RWPE1 (cell line): ENCODE data around the gene AMACR.

ENCODE experiments used
- CTCF ChIA-PET: fragments of 350-600 bp; sonication (Branson Sonifier 250); formaldehyde crosslinking; extraction: SDS; loops from one replicate; lab custom pipeline; 2021; lab: Yijun Ruan, JAX
- POLR2A ChIA-PET: fragments of 400-600 bp; formaldehyde crosslinking; extraction: SDS; loops from one replicate; lab custom pipeline; 2020; ENCODE audit warnings: antibody characterized with exemption; ENCODE audit not compliant: low non-redundant PET; lab: Yijun Ruan, JAX
- DNase-seq: peaks from one replicate; pipeline ENCODE4 v3.0.0; 2012; ENCODE audit warnings: low spot score
- H3K27ac ChIP-seq: fragments of 450-650 bp; 2 replicates; pipeline ENCODE4 v1.5.1; 2017
- TF ChIP-seq, protein P1 (sequence below): fragments of 450-650 bp; conservative IDR thresholded peaks from 2 replicates; pipeline ENCODE4 v1.5.1; 2017; ENCODE audit warnings: low read depth, mild to moderate bottlenecking

Gene AMACR

DNA sequence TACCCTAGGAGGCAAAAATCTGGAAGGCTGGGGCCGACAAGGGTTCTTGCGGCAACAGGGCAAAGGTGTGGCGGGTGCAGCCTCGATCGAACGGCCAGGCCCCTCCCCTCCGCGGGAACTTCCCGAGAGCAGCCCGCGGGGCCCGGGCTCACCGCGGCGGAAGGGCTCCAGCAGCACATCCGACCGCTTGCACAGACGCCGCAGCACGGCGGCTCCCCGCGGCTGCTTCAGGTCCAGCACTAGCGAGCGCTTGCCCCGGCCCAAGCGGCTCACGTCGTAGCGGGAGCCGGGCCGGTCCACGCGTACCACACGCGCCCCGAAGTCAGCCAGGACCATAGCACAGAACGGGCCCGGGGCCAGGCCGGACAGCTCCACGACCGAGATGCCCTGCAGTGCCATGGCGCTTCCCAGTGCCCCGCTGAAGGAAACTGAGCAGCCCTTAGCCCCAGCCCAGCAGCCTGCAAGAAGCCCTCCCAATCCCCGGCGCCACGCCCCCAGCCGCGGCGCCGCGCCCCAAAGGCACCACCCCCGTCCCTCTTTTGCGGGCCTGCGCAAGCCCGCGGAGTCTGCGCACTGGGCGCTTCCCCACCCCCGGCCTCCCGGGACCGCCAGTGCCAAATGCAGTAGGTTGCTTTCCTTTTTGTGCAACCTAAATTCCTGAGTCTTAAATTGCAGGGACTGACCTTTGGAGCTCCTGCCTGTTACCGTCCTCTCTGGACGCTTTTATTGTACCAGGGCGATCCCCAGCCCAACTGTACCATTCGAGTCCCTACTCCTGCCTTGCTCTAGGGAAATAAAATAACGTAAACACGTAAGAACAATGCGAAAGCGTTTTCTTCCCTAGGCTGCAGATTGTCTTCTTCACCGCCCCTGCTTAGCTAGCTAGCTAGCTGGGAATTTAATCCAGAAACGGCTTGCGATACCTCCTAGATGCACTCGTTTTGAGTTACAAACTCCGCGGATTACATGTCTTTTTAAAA lies at the start of gene AMACR:
AMACR (minus strand) TSS at position 430 of the 980 bp plus-strand sequence; CDS start at position 399, 31 bp downstream.
- ChIA-PET CTCF (interaction anchor here (0.5 to 0.6 kb wide), 2 partner anchors 9 to 114 kb away, joined by 3 to 4 read pairs; no protein-coding TSS in a partner anchor), POLR2A (no interaction called here)
- H3K27ac ChIP-seq = peak within 1 kb of the TSS; percentile 94
- peak; percentile 95 for DNase-seq
- TF ChIP-seq, protein P1, sequence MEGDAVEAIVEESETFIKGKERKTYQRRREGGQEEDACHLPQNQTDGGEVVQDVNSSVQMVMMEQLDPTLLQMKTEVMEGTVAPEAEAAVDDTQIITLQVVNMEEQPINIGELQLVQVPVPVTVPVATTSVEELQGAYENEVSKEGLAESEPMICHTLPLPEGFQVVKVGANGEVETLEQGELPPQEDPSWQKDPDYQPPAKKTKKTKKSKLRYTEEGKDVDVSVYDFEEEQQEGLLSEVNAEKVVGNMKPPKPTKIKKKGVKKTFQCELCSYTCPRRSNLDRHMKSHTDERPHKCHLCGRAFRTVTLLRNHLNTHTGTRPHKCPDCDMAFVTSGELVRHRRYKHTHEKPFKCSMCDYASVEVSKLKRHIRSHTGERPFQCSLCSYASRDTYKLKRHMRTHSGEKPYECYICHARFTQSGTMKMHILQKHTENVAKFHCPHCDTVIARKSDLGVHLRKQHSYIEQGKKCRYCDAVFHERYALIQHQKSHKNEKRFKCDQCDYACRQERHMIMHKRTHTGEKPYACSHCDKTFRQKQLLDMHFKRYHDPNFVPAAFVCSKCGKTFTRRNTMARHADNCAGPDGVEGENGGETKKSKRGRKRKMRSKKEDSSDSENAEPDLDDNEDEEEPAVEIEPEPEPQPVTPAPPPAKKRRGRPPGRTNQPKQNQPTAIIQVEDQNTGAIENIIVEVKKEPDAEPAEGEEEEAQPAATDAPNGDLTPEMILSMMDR = no peak

DNA sequence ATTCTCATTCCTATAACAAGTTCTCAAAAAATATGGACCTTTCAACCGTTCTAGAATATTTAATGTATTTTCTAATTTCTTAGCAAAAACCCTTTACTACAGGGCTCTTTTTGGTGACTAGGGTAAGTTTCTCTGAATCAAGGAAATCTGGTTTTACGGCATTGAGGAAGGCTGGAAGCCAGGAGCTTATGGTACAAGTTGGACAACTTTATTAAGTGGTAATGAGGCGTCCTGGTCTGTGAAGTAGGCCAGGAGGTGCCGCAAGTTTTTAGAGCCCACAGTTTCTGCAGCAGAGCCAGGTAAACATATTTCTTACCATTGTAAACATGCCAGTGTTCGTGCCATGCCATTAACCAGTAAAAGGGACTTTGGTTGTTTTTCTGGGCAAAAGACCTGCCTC lies 49.7 kb upstream of the AMACR start:
- TF ChIP-seq, protein P1 = no peak
- CTCF ChIA-PET = no interaction called here
- POLR2A ChIA-PET = no interaction called here
- no peak overlapping the region for H3K27ac ChIP-seq
- no peak for DNase-seq

DNA sequence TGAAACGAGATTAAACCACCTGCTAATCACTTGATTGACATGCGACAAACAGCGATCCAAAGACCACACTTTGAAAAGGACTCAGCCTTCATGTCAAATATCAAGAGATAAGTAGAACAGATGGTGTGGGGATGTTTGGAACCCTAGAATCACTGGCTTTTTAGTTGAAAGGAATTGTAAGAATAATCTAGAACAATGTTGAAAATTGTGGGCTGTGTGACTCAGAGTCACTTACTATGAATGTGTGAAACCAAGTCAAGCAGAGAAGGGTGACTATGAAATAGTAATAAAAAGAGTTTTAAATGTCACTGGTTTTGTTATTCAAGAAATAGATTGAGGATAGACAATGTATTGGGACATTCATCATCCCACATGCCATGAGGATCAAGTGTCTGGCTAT lies 49.3 kb upstream of the AMACR start:
- ChIA-PET CTCF (no interaction called here), POLR2A (no interaction called here)
- TF ChIP-seq, protein P1 = no peak
- H3K27ac ChIP-seq = no peak overlapping the region
- DNase-seq = no peak

DNA sequence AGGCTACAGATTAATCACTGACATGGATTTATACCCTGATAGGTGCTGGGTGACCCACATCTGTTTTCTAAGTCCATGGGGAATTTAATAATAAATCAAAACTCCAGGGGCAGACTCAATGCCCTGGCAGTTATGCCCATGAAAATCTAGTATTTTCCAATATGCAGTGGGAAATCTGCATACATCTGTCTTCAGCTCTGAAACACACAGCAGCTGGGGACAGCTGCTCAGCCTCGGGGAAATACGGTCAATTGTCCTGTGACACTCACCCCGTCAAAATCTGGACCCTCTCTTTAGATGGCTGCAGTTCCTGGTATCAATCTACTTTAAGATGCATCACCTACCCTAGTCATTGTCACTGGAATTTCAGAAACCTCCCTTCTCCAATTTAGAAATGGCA lies 47.8 kb upstream of the AMACR start:
- POLR2A ChIA-PET = no interaction called here
- H3K27ac ChIP-seq = no peak overlapping the region
- CTCF ChIA-PET = interaction anchor here (0.6 kb wide), 1 partner anchor 19 kb away, joined by 4 read pairs; no protein-coding TSS in a partner anchor
- TF ChIP-seq, protein P1 = no peak
- no peak for DNase-seq

DNA sequence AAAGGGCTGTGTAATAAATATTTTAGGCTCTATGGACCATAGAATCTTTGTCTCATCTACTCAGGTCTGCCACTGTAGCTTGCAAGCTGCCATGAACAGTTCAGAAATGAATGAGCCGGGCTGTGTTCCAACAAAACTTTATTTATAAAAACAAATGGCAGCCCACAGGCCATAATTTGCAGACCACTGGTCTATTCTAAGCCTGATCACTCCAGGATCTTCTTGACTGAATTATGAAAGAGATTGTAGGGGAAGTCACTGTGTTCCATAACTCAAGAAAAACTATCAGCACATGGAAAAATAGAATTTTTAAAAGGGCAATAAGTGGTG lies 46.5 kb upstream of the AMACR start:
- POLR2A ChIA-PET = no interaction called here

More for the DNA sequence above, 46.5 kb upstream of the AMACR start:
- DNase-seq = no peak
- H3K27ac ChIP-seq = no peak overlapping the region
- TF ChIP-seq, protein P1 = no peak
- CTCF ChIA-PET = no interaction called here
